Smooth muscle cell (in vitro differentiated cells): Measurements from ENCODE around the gene SPRR2G. TPM values are rescaled to one million over a fixed set of nuclear protein-coding genes. Genes with fewer than 3 reads are reported as not detected.
A peak's percentile ranks its signal among the peaks of the same experiment; 100 is the strongest.

ENCODE experiments used
- DNase-seq: peaks from one replicate; lab custom pipeline; 2025; ENCODE audit not compliant: unreplicated experiment; lab: John Stamatoyannopoulos, UW
- H2AFZ ChIP-seq: fragments of 200-600 bp; sonication (generic); 2 replicates; pipeline ENCODE4 v1.6.0; 2016; ENCODE audit warnings: antibody characterized with exemption, low read depth, mild to moderate bottlenecking
- H3F3A ChIP-seq: fragments of 200-600 bp; sonication (generic); 2 replicates; pipeline ENCODE4 v1.6.0; 2017; ENCODE audit warnings: antibody characterized with exemption, low read depth
- H3K27ac ChIP-seq: fragments of 200-600 bp; sonication (generic); 2 replicates; pipeline ENCODE4 v1.5.1; 2016; ENCODE audit warnings: low read depth, mild to moderate bottlenecking
- H3K27me3 ChIP-seq: fragments of 200-600 bp; sonication (generic); 2 replicates; pipeline ENCODE4 v1.6.1; 2016; ENCODE audit warnings: low read depth, mild to moderate bottlenecking
- H3K36me3 ChIP-seq: fragments of 200-600 bp; sonication (generic); 2 replicates; pipeline ENCODE4 v1.5.1; 2016; ENCODE audit warnings: low read depth
- H3K4me1 ChIP-seq: fragments of 200-600 bp; sonication (generic); 2 replicates; pipeline ENCODE4 v1.5.1; 2016; ENCODE audit warnings: low read depth
- H3K4me2 ChIP-seq: fragments of 200-600 bp; sonication (generic); 2 replicates; pipeline ENCODE4 v1.6.0; 2016; ENCODE audit warnings: mild to moderate bottlenecking
- H3K4me3 ChIP-seq: fragments of 200-600 bp; sonication (generic); 2 replicates; pipeline ENCODE4 v1.5.1; 2016; ENCODE audit warnings: mild to moderate bottlenecking
- H3K79me2 ChIP-seq: fragments of 200-600 bp; sonication (generic); 2 replicates; pipeline ENCODE4 v1.6.0; 2016; ENCODE audit warnings: low read depth, mild to moderate bottlenecking
- H3K9ac ChIP-seq: fragments of 200-600 bp; sonication (generic); 2 replicates; pipeline ENCODE4 v1.6.0; 2016; ENCODE audit warnings: low read depth
- H3K9me3 ChIP-seq: fragments of 200-600 bp; sonication (generic); replicated peaks from 2 replicates; pipeline ENCODE4 v1.5.1; 2016; ENCODE audit warnings: low read depth
- H4K20me1 ChIP-seq: fragments of 200-600 bp; sonication (generic); 2 replicates; pipeline ENCODE4 v1.6.0; 2016; ENCODE audit warnings: low read depth
- CTCF ChIP-seq: fragments of 200-600 bp; sonication (generic); IDR thresholded peaks from 2 replicates; pipeline ENCODE4 v1.5.1; 2017; ENCODE audit warnings: borderline replicate concordance, mild to moderate bottlenecking, antibody characterized with exemption; ENCODE audit not compliant: insufficient read depth, poor library complexity, severe bottlenecking
- WGBS: methylation state at CpG from one replicate; pipeline ENCODE4 v1.1.7; 2016; ENCODE audit warnings: low lambda C conversion rate; 5-methylcytosine and 5-hydroxymethylcytosine counted together
- polyA plus RNA-seq: library from polyadenylated mRNA; unstranded; fragments of >200 nt; fragmentation: Nextera tagmentation; extraction: Ambion mirVana; gene quantifications from 2 replicates; pipeline ENCODE4 v1.2.1, GENCODE V29; 2016
- total RNA-seq: library from RNA; depleted of rRNA; stranded (reverse); fragments of >200 nt; gene quantifications from 2 replicates; pipeline ENCODE4 v1.2.3, GENCODE V29; 2014

SPRR2G gene
- total RNA-seq (22.0 and 39.7 TPM in 2 replicates), polyA plus RNA-seq (35.4 and 103 TPM in 2 replicates)

GRCh38 chr1:153150846-153151245, at the start of gene SPRR2G:
TSS of gene SPRR2G (minus strand) at chr1:153150890. CDS start at chr1:153150110, 780 bp downstream.
- no peak for DNase-seq
- no peaks in the 10 kb centered on the region for H3K9me3 ChIP-seq
- H3K27me3 ChIP-seq, result no peaks in the 10 kb centered on the region
- WGBS, result 58% methylated on average over 1 of the region's 1 CpG
- H3K79me2 ChIP-seq, result no peaks in the 10 kb centered on the region
- H3K4me2 ChIP-seq, result no peak within 1 kb of the TSS
- TF ChIP-seq CTCF, result no peak
- no peak within 1 kb of the TSS for H3K9ac ChIP-seq
- H3K4me3 ChIP-seq, result no peak within 1 kb of the TSS
- no peaks in the 10 kb centered on the region for H3F3A ChIP-seq
- no peaks in the 10 kb centered on the region for H3K36me3 ChIP-seq
- no peak within 1 kb of the TSS for H2AFZ ChIP-seq
- no peak within 1 kb of the TSS for H3K27ac ChIP-seq
- no peaks in the 10 kb centered on the region for H4K20me1 ChIP-seq
- H3K4me1 ChIP-seq, result no peaks in the 10 kb centered on the region

GRCh38 chr1:153195216-153195615, 44.5 kb upstream of the SPRR2G start:
- H3F3A ChIP-seq, result no peaks in the 10 kb centered on the region
- H3K36me3 ChIP-seq, result no peaks in the 10 kb centered on the region
- H3K9me3 ChIP-seq, result no peaks in the 10 kb centered on the region
- DNase-seq, result no peak
- no peak for TF ChIP-seq CTCF
- H3K79me2 ChIP-seq, result no peaks in the 10 kb centered on the region
- 65% methylated on average over 4 of the region's 4 CpGs for WGBS
- H3K27me3 ChIP-seq, result no peaks in the 10 kb centered on the region
- H3K27ac ChIP-seq, result no peak overlapping the region
- no peak overlapping the region for H3K4me3 ChIP-seq
- H4K20me1 ChIP-seq, result no peaks in the 10 kb centered on the region
- H3K4me2 ChIP-seq, result no peak overlapping the region
- H2AFZ ChIP-seq, result no peak overlapping the region
- H3K9ac ChIP-seq, result no peak overlapping the region
- H3K4me1 ChIP-seq, result no peaks in the 10 kb centered on the region

- Histone ChIP-seq H3K9ac (no peak overlapping the region), H3K27me3 (no peaks in the 10 kb centered on the region), H3K36me3 (no peaks in the 10 kb centered on the region), H3K4me2 (no peak overlapping the region), H4K20me1 (no peaks in the 10 kb centered on the region), H3F3A (no peaks in the 10 kb centered on the region), H3K9me3 (no peaks in the 10 kb centered on the region), H3K4me3 (no peak overlapping the region), H3K4me1 (no peaks in the 10 kb centered on the region), H3K27ac (no peak overlapping the region), H3K79me2 (no peaks in the 10 kb centered on the region), H2AFZ (no peak overlapping the region)
- 54% methylated on average over 3 of the region's 3 CpGs for WGBS
- TF ChIP-seq CTCF, result no peak
- DNase-seq, result no peak
Measured at GRCh38 chr1:153194331-153195050, 43.8 kb upstream of the SPRR2G start.

GRCh38 chr1:153192697-153193096, 42.0 kb upstream of the SPRR2G start:
- no peaks in the 10 kb centered on the region for H3K36me3 ChIP-seq
- H3K9ac ChIP-seq, result no peak overlapping the region
- no peaks in the 10 kb centered on the region for H3K4me1 ChIP-seq
- peak; percentile 18 for TF ChIP-seq CTCF
- no peak overlapping the region for H2AFZ ChIP-seq
- H3K4me2 ChIP-seq, result no peak overlapping the region
- H3K27ac ChIP-seq, result no peak overlapping the region
- H3F3A ChIP-seq, result no peaks in the 10 kb centered on the region
- no peaks in the 10 kb centered on the region for H4K20me1 ChIP-seq
- no peaks in the 10 kb centered on the region for H3K27me3 ChIP-seq
- no peaks in the 10 kb centered on the region for H3K79me2 ChIP-seq
- no peak for DNase-seq
- 47% methylated on average over 3 of the region's 3 CpGs for WGBS
- H3K9me3 ChIP-seq, result no peaks in the 10 kb centered on the region
- no peak overlapping the region for H3K4me3 ChIP-seq
